Measurements from ENCODE around the gene AMOTL1.

AMOTL1 gene

DNA sequence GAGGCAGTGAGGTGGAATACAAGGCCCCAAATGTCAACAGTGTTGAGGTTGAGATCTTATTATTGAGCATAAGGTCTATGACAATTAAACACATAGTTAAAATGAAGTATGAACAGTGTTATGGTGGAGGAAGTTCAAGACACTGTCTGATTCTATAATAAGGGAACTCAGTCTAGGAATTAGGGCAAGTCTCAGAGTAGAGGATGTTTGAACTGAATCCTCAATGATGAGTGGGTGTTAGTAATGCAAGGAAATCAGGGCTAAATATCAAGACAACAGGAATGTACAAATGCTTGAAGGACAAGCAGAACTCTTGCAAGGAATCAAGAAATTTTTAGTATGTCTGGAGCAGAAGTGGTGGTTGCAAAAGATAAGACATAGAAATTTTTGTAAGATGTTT lies 152.2 kb downstream of the AMOTL1 start:
- no peaks in the 10 kb centered on the region for H3K36me3 ChIP-seq (ENCODE audit: insufficient read depth, low read length)
- ATAC-seq (ENCODE audit: insufficient read depth, low read depth) = no peak

GRCh38 chr11:94922321-94923003 lies 154.3 kb downstream of the AMOTL1 start:
- TF ChIP-seq CTCF (IDR thresholded peaks at IDR 0.05; ENCODE audit: borderline replicate concordance, extremely low read depth, low read length, poor library complexity, severe bottlenecking) (no peak), EZH2 (IDR thresholded peaks at IDR 0.05; ENCODE audit: borderline replicate concordance, low read depth, low read length, severe bottlenecking) (no peak)
- H3K4me1 ChIP-seq (ENCODE audit: insufficient read depth, low read length) = peaks cover 24% of the 10 kb centered on the region
- H3K27me3 ChIP-seq (ENCODE audit: insufficient read depth, low read length, poor library complexity) = no peaks in the 10 kb centered on the region

More for the DNA sequence above, 152.2 kb downstream of the AMOTL1 start:
- Histone ChIP-seq H3K4me2 (ENCODE audit: insufficient read depth, low read length) (no peak overlapping the region), H2AFZ (ENCODE audit: low read depth, low read length) (no peak overlapping the region), H3K9me3 (ENCODE audit: insufficient read depth, low read length, severe bottlenecking) (peaks cover 6% of the 10 kb centered on the region), H3K27ac (ENCODE audit: low read length) (no peak overlapping the region), H3K9ac (ENCODE audit: low read depth, low read length) (no peak overlapping the region), H3K4me1 (ENCODE audit: insufficient read depth, low read length) (peaks cover 18% of the 10 kb centered on the region), H3K79me2 (ENCODE audit: insufficient read depth, low read length) (no peaks in the 10 kb centered on the region), H3K4me3 (ENCODE audit: low read depth in 1 of 2, low read length in 2 of 2) (no peak overlapping the region), H4K20me1 (ENCODE audit: insufficient read depth, low read length) (no peaks in the 10 kb centered on the region), H3K27me3 (ENCODE audit: insufficient read depth, low read length, poor library complexity) (peaks cover 2% of the 10 kb centered on the region)
- no peak for DNase-seq
- no peak for TF ChIP-seq EZH2 (IDR thresholded peaks at IDR 0.05; ENCODE audit: borderline replicate concordance, low read depth, low read length, severe bottlenecking)
- no peak for TF ChIP-seq CTCF (IDR thresholded peaks at IDR 0.05; ENCODE audit: borderline replicate concordance, extremely low read depth, low read length, poor library complexity, severe bottlenecking)

GRCh38 chr11:94923004-94923334 lies 154.8 kb downstream of the AMOTL1 start:
- H3K79me2 ChIP-seq (ENCODE audit: insufficient read depth, low read length) = no peaks in the 10 kb centered on the region
- H3K36me3 ChIP-seq (ENCODE audit: insufficient read depth, low read length) = no peaks in the 10 kb centered on the region
- peaks cover 6% of the 10 kb centered on the region for H3K9me3 ChIP-seq (ENCODE audit: insufficient read depth, low read length, severe bottlenecking)
- no peak overlapping the region for H3K4me3 ChIP-seq (ENCODE audit: low read depth in 1 of 2, low read length in 2 of 2)
- ATAC-seq (ENCODE audit: insufficient read depth, low read depth) (no peak), DNase-seq (no peak)
- H3K9ac ChIP-seq (ENCODE audit: low read depth, low read length) = no peak overlapping the region
- no peaks in the 10 kb centered on the region for H3K27me3 ChIP-seq (ENCODE audit: insufficient read depth, low read length, poor library complexity)
- H3K27ac ChIP-seq (ENCODE audit: low read length) = no peak overlapping the region
- TF ChIP-seq CTCF (IDR thresholded peaks at IDR 0.05; ENCODE audit: borderline replicate concordance, extremely low read depth, low read length, poor library complexity, severe bottlenecking) = no peak
- TF ChIP-seq EZH2 (IDR thresholded peaks at IDR 0.05; ENCODE audit: borderline replicate concordance, low read depth, low read length, severe bottlenecking) = no peak
- H2AFZ ChIP-seq (ENCODE audit: low read depth, low read length) = no peak overlapping the region
- peaks cover 24% of the 10 kb centered on the region for H3K4me1 ChIP-seq (ENCODE audit: insufficient read depth, low read length)
- no peaks in the 10 kb centered on the region for H4K20me1 ChIP-seq (ENCODE audit: insufficient read depth, low read length)
- no peak overlapping the region for H3K4me2 ChIP-seq (ENCODE audit: insufficient read depth, low read length)

More at GRCh38 chr11:94922321-94923003, 154.3 kb downstream of the AMOTL1 start:
- DNase-seq (no peak), ATAC-seq (ENCODE audit: insufficient read depth, low read depth) (no peak)
- no peak overlapping the region for H3K4me3 ChIP-seq (ENCODE audit: low read depth in 1 of 2, low read length in 2 of 2)
- H3K27ac ChIP-seq (ENCODE audit: low read length) = no peak overlapping the region
- H3K4me2 ChIP-seq (ENCODE audit: insufficient read depth, low read length) = no peak overlapping the region
- H3K36me3 ChIP-seq (ENCODE audit: insufficient read depth, low read length) = no peaks in the 10 kb centered on the region
- H3K79me2 ChIP-seq (ENCODE audit: insufficient read depth, low read length) = no peaks in the 10 kb centered on the region
- H2AFZ ChIP-seq (ENCODE audit: low read depth, low read length) = no peak overlapping the region
- peaks cover 6% of the 10 kb centered on the region for H3K9me3 ChIP-seq (ENCODE audit: insufficient read depth, low read length, severe bottlenecking)
- no peak overlapping the region for H3K9ac ChIP-seq (ENCODE audit: low read depth, low read length)
- H4K20me1 ChIP-seq (ENCODE audit: insufficient read depth, low read length) = no peaks in the 10 kb centered on the region
